ENCODE data around the gene LRBA. TPM values are rescaled to one million over a fixed set of nuclear protein-coding genes. Genes with fewer than 3 reads are reported as not detected.

LRBA gene
- polyA plus RNA-seq, 2 of the 4 experiments (the other 2 are of a cell fraction) = 10.7 to 25.1 TPM

GRCh38 chr4:150751648-150752047 lies 263.4 kb downstream of the LRBA start:
- DNase-seq (ENCODE audit: low read depth in 1 of 2, low spot score in 1 of 2) = no peak
- H3K4me3 ChIP-seq = no peak overlapping the region
- POLR2A ChIA-PET = no interaction called here
- TF ChIP-seq, protein P1, sequence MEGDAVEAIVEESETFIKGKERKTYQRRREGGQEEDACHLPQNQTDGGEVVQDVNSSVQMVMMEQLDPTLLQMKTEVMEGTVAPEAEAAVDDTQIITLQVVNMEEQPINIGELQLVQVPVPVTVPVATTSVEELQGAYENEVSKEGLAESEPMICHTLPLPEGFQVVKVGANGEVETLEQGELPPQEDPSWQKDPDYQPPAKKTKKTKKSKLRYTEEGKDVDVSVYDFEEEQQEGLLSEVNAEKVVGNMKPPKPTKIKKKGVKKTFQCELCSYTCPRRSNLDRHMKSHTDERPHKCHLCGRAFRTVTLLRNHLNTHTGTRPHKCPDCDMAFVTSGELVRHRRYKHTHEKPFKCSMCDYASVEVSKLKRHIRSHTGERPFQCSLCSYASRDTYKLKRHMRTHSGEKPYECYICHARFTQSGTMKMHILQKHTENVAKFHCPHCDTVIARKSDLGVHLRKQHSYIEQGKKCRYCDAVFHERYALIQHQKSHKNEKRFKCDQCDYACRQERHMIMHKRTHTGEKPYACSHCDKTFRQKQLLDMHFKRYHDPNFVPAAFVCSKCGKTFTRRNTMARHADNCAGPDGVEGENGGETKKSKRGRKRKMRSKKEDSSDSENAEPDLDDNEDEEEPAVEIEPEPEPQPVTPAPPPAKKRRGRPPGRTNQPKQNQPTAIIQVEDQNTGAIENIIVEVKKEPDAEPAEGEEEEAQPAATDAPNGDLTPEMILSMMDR (IDR thresholded peaks at IDR 0.05) = no peak
- no peak for TF ChIP-seq SMC3 (IDR thresholded peaks at IDR 0.05)
- no peak overlapping the region for H3K4me2 ChIP-seq
- no peaks in the 10 kb centered on the region for H3K9me3 ChIP-seq
- H3K27ac ChIP-seq = no peak overlapping the region
- no peaks in the 10 kb centered on the region for H3K4me1 ChIP-seq
- no peak for FAIRE-seq
- CTCF ChIA-PET = no interaction called here
- ATAC-seq = no peak

DNA sequence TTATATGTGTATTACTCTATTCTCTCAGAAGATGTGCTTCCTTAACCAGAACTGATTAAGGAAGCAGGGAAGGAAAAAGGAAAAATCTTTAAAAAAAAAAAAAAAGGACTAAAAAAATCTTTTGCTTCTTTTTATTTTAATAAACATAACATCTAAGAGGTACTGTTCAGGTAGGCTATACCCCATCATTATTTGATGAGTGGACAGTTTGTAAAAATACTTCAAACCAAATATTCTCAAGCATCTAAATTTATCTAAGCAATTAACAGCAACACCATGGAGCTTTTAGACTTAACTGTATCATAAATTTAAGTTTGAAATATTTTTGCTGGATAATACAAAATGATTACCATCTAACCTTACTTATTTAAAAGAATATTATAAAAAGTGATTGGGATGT lies 264.3 kb downstream of the LRBA start:
- Histone ChIP-seq H3K4me3 (no peak overlapping the region), H3K9me3 (no peaks in the 10 kb centered on the region), H3K27ac (no peak overlapping the region), H3K4me1 (no peaks in the 10 kb centered on the region), H3K4me2 (no peak overlapping the region)
- ATAC-seq (no peak), FAIRE-seq (no peak), DNase-seq (ENCODE audit: low read depth in 1 of 2, low spot score in 1 of 2) (no peak)
- ChIA-PET CTCF (no interaction called here), POLR2A (no interaction called here)
- TF ChIP-seq NPAS2 (CRISPR knock-in tag; IDR thresholded peaks at IDR 0.05; ENCODE audit: borderline replicate concordance) (no peak), MAFK (IDR thresholded peaks at IDR 0.05; ENCODE audit: partially characterized antibody) (peak; percentile 20)

DNA sequence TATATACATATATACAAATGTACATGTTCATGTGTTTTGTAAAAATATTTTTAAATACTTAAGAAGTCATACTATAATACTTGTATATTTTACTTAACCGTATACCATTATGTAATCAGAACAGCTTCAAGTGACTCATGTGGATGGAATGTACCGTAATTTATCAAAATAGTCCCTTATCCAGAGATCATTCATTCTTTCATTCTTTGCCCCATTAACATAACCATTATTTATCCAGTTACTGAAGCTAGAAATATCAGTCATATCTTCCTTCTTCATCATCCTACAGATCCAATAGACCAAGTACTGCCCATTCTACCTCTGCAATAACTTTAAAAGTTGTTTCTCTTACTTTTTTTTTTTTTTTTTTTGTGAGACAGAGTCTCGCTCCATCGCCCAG lies 268.9 kb downstream of the LRBA start:
- H3K4me3 ChIP-seq = no peak overlapping the region
- TF ChIP-seq JUNB (IDR thresholded peaks at IDR 0.05) (no peak), HMGXB4 (CRISPR knock-in tag; IDR thresholded peaks at IDR 0.05; ENCODE audit: borderline replicate concordance) (no peak), BCL3 (IDR thresholded peaks at IDR 0.05) (no peak), ELK1 (IDR thresholded peaks at IDR 0.05; ENCODE audit: low read depth, low read length) (no peak), FOSB (CRISPR knock-in tag; IDR thresholded peaks at IDR 0.05) (no peak), TP53 (CRISPR knock-in tag; IDR thresholded peaks at IDR 0.05) (no peak), SREBF2 (IDR thresholded peaks at IDR 0.05) (no peak), RCOR1 (IDR thresholded peaks at IDR 0.05; ENCODE audit: low read depth, low read length) (no peak), HOXB13 (CRISPR knock-in tag; IDR thresholded peaks at IDR 0.05; ENCODE audit: low read depth) (no peak), KDM5A (IDR thresholded peaks at IDR 0.05) (no peak), ZSCAN20 (CRISPR knock-in tag; IDR thresholded peaks at IDR 0.05) (no peak), EHMT2 (IDR thresholded peaks at IDR 0.05; ENCODE audit: low read depth) (no peak), CHD2 (IDR thresholded peaks at IDR 0.05; ENCODE audit: low read length, partially characterized antibody) (no peak), POLR2AphosphoS2 (conservative IDR thresholded peaks at IDR 0.05; ENCODE audit: low read length) (no peak), KDM1A (IDR thresholded peaks at IDR 0.05; ENCODE audit: low read depth) (no peak), CBX2 (IDR thresholded peaks at IDR 0.05; ENCODE audit: borderline replicate concordance, low read depth) (no peak), RAD21 (conservative IDR thresholded peaks at IDR 0.05 in 1 of 2, IDR thresholded peaks at IDR 0.05 in 1 of 2) (no peak), ZNF302 (CRISPR knock-in tag; IDR thresholded peaks at IDR 0.05) (no peak), EP300 (IDR thresholded peaks at IDR 0.05) (no peak)
- TF ChIP-seq, protein P1 (IDR thresholded peaks at IDR 0.05) = no peak
- H3K9me3 ChIP-seq = no peaks in the 10 kb centered on the region
- no peak overlapping the region for H3K4me2 ChIP-seq
- H3K4me1 ChIP-seq = no peaks in the 10 kb centered on the region
- no peak for FAIRE-seq
- 74% methylated on average over 4 of the region's 4 CpGs for WGBS (ENCODE audit: missing lambda C conversion rate)
- CTCF ChIA-PET = interaction anchor here (0.7 kb wide), 2 partner anchors 335 to 1793 kb away, joined by 3 read pairs; no protein-coding TSS in a partner anchor
- no peak overlapping the region for H3K27ac ChIP-seq
- DNase-seq (ENCODE audit: low read depth in 1 of 2, low spot score in 1 of 2) = no peak
- ATAC-seq = no peak
- POLR2A ChIA-PET = no interaction called here

All from A549 (cell line).